H1 (cell line): Measurements from ENCODE around the gene DAAM1. TPM values are rescaled to one million over a fixed set of nuclear protein-coding genes. Genes with fewer than 3 reads are reported as not detected.

Source experiments
- KDM1A ChIP-seq: fragments of 200-600, 300-600 bp; sonication (generic); IDR thresholded peaks from 2 replicates; pipeline ENCODE4 v1.7.1; 2016; ENCODE audit warnings: mild to moderate bottlenecking, low read length, borderline replicate concordance
- YY1 ChIP-seq: IDR thresholded peaks from 2 replicates; pipeline ENCODE4 v1.6.1; 2011; ENCODE audit warnings: low read depth, mild to moderate bottlenecking, low read length
- polyA plus RNA-seq, 7 experiments: library from polyadenylated mRNA; depleted of rRNA in 3 of 7; stranded (reverse) in 5 of 7; unstranded in 2 of 7; fragments of >200 nt in 5 of 7; fragments of 200-250 nt in 2 of 7; gene quantifications; 1 replicate in 5 of 7; 2 replicates in 1 of 7; 4 replicates in 1 of 7; pipeline versions ENCODE4 v1.2.1 to v1.2.3, GENCODE V29; 2011 to 2013; ENCODE audit warnings: missing spikeins in 2 of 7, mixed read lengths in 2 of 7
- total RNA-seq: library from RNA; stranded (reverse); fragmentation: NEBNext Ultra II Directional; extraction: Animal tissue kit (Norgen Biotek cat#: 25700); gene quantifications from 2 replicates; pipeline ENCODE4 v1.2.1, GENCODE V29; 2021
- TF ChIP-seq, protein P1 (sequence below), 3 experiments: IDR thresholded peaks; 1 replicate in 2 of 3; 2 replicates in 1 of 3; pipeline versions ENCODE4 v1.5.1 to v1.6.1; 2011; ENCODE audit warnings: low read length in 3 of 3, mild to moderate bottlenecking in 3 of 3, inconsistent platforms in 2 of 3, low read depth in 1 of 3, moderate library complexity in 1 of 3; ENCODE audit not compliant: insufficient read depth in 1 of 3; ENCODE audit errors: control extremely low read depth in 1 of 3
- TF ChIP-seq, protein P2 (sequence below): fragments of 300-600 bp; sonication (generic); IDR thresholded peaks from 2 replicates; pipeline ENCODE4 v1.7.1; 2012; ENCODE audit warnings: low read length, moderate library complexity, mild to moderate bottlenecking, inconsistent platforms; ENCODE audit not compliant: insufficient replicate concordance

The DAAM1 gene
- total and polyA plus RNA-seq, 2 of the 8 experiments (the other 6 are each of a cell fraction or from before 2014, with no cell fraction given), result 5.0 to 44.9 TPM

DNA sequence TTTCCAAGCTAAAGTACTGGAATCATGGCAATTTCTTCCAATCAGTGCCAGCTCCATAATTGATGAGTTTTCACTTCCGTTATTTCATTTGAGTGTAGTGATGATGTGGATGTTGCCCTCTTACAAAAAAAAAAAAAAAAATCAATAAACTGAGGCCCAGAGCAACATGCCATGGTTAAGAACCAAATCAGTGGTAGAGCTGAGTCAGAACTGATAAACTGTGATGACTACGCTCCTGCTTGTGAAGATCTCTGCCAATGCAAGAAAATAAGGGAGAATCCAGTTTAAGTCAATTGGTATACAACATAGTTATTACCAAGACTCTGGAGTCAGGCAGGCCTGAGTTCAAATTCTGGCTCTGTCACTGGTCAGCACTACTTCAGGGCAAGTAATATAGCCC, 174.0 kb downstream of the DAAM1 start (continued):
- TF ChIP-seq, protein P1, sequence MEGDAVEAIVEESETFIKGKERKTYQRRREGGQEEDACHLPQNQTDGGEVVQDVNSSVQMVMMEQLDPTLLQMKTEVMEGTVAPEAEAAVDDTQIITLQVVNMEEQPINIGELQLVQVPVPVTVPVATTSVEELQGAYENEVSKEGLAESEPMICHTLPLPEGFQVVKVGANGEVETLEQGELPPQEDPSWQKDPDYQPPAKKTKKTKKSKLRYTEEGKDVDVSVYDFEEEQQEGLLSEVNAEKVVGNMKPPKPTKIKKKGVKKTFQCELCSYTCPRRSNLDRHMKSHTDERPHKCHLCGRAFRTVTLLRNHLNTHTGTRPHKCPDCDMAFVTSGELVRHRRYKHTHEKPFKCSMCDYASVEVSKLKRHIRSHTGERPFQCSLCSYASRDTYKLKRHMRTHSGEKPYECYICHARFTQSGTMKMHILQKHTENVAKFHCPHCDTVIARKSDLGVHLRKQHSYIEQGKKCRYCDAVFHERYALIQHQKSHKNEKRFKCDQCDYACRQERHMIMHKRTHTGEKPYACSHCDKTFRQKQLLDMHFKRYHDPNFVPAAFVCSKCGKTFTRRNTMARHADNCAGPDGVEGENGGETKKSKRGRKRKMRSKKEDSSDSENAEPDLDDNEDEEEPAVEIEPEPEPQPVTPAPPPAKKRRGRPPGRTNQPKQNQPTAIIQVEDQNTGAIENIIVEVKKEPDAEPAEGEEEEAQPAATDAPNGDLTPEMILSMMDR (IDR thresholded peaks at IDR 0.05; ENCODE audit: control extremely low read depth in 1 of 3, insufficient read depth in 1 of 3, low read depth in 1 of 3, low read length in 3 of 3), result no peak
- no peak for TF ChIP-seq KDM1A
- TF ChIP-seq YY1, result no peak
- TF ChIP-seq, protein P2, sequence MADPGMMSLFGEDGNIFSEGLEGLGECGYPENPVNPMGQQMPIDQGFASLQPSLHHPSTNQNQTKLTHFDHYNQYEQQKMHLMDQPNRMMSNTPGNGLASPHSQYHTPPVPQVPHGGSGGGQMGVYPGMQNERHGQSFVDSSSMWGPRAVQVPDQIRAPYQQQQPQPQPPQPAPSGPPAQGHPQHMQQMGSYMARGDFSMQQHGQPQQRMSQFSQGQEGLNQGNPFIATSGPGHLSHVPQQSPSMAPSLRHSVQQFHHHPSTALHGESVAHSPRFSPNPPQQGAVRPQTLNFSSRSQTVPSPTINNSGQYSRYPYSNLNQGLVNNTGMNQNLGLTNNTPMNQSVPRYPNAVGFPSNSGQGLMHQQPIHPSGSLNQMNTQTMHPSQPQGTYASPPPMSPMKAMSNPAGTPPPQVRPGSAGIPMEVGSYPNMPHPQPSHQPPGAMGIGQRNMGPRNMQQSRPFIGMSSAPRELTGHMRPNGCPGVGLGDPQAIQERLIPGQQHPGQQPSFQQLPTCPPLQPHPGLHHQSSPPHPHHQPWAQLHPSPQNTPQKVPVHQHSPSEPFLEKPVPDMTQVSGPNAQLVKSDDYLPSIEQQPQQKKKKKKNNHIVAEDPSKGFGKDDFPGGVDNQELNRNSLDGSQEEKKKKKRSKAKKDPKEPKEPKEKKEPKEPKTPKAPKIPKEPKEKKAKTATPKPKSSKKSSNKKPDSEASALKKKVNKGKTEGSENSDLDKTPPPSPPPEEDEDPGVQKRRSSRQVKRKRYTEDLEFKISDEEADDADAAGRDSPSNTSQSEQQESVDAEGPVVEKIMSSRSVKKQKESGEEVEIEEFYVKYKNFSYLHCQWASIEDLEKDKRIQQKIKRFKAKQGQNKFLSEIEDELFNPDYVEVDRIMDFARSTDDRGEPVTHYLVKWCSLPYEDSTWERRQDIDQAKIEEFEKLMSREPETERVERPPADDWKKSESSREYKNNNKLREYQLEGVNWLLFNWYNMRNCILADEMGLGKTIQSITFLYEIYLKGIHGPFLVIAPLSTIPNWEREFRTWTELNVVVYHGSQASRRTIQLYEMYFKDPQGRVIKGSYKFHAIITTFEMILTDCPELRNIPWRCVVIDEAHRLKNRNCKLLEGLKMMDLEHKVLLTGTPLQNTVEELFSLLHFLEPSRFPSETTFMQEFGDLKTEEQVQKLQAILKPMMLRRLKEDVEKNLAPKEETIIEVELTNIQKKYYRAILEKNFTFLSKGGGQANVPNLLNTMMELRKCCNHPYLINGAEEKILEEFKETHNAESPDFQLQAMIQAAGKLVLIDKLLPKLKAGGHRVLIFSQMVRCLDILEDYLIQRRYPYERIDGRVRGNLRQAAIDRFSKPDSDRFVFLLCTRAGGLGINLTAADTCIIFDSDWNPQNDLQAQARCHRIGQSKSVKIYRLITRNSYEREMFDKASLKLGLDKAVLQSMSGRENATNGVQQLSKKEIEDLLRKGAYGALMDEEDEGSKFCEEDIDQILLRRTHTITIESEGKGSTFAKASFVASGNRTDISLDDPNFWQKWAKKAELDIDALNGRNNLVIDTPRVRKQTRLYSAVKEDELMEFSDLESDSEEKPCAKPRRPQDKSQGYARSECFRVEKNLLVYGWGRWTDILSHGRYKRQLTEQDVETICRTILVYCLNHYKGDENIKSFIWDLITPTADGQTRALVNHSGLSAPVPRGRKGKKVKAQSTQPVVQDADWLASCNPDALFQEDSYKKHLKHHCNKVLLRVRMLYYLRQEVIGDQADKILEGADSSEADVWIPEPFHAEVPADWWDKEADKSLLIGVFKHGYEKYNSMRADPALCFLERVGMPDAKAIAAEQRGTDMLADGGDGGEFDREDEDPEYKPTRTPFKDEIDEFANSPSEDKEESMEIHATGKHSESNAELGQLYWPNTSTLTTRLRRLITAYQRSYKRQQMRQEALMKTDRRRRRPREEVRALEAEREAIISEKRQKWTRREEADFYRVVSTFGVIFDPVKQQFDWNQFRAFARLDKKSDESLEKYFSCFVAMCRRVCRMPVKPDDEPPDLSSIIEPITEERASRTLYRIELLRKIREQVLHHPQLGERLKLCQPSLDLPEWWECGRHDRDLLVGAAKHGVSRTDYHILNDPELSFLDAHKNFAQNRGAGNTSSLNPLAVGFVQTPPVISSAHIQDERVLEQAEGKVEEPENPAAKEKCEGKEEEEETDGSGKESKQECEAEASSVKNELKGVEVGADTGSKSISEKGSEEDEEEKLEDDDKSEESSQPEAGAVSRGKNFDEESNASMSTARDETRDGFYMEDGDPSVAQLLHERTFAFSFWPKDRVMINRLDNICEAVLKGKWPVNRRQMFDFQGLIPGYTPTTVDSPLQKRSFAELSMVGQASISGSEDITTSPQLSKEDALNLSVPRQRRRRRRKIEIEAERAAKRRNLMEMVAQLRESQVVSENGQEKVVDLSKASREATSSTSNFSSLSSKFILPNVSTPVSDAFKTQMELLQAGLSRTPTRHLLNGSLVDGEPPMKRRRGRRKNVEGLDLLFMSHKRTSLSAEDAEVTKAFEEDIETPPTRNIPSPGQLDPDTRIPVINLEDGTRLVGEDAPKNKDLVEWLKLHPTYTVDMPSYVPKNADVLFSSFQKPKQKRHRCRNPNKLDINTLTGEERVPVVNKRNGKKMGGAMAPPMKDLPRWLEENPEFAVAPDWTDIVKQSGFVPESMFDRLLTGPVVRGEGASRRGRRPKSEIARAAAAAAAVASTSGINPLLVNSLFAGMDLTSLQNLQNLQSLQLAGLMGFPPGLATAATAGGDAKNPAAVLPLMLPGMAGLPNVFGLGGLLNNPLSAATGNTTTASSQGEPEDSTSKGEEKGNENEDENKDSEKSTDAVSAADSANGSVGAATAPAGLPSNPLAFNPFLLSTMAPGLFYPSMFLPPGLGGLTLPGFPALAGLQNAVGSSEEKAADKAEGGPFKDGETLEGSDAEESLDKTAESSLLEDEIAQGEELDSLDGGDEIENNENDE, result no peak
